Head of caudate nucleus (tissue), 42 donors: Measurements from ENCODE around the gene HSPA13.

Experiments
- DNase-seq, 42 donors: peaks; one replicate each; pipeline versions ENCODE4 v3.0.0 to v3.0.0-alpha.2; 2020 to 2021; ENCODE audit warnings: mixed read lengths in 7 of 42
- intact Hi-C: fragments of 100-400 bp; cut with DNase I; formaldehyde crosslinking; loops from one replicate; pipeline ENCODE4 v1.15.0; 2022

HSPA13 gene, protein sequence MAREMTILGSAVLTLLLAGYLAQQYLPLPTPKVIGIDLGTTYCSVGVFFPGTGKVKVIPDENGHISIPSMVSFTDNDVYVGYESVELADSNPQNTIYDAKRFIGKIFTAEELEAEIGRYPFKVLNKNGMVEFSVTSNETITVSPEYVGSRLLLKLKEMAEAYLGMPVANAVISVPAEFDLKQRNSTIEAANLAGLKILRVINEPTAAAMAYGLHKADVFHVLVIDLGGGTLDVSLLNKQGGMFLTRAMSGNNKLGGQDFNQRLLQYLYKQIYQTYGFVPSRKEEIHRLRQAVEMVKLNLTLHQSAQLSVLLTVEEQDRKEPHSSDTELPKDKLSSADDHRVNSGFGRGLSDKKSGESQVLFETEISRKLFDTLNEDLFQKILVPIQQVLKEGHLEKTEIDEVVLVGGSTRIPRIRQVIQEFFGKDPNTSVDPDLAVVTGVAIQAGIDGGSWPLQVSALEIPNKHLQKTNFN

GRCh38 chr21:14382835-14383595, at the start of gene HSPA13:
Gene HSPA13, minus strand, starts transcription at chr21:14383146. Its CDS starts 27 bp downstream, at chr21:14383119.
- peak; percentile 99 to 100 (median 100) for DNase-seq
- intact Hi-C loops: no loop called here

DNA sequence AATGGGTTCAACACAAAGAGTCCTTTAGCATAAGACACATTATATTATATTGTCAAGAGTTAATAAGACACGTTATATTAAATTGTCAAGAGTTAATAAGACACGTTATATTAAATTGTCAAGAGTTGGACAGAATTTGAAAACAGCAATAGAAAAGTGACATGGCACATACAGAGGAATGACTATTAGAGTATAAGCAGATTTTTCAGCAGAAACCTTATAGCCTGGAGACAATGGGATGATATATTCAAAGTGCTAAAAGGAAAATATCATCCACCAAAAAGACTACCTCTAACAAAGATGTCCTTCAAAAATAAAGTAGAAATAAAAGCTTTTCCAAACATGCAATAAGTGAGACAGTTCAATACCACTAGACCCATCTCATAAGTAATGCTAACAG, 36.0 kb upstream of the HSPA13 start:
- intact Hi-C loops: no loop called here

DNA sequence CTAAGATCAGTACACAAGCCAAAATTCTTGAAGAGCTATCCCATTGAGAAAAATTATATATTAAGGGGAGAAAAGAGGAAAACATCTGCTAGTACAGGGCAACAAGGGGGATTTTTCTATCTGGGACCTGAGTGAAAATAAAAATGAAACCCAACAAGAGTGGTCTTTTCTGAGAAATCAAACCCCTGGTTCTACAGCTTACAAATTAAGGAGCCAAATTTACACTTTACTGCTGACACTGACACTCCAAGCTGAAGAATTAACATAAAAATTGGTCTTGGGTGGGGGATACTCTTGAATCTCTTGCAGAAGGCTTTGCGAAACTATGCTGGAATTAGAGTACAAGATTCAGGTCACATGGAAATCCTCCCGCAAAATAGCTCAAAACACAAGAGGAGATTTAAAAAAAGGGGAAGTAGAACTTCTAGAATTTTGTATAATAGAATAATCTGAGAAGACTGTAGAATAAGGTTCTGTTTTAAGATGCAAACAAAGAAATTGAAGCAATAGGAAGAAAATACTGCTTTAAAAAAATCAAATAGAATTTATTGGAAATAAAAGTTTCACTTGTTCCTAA, 32.1 kb upstream of the HSPA13 start:
- intact Hi-C loops: no loop called here
- DNase-seq: no peak

More for the DNA sequence above, 36.0 kb upstream of the HSPA13 start:
- DNase-seq: no peak

DNA sequence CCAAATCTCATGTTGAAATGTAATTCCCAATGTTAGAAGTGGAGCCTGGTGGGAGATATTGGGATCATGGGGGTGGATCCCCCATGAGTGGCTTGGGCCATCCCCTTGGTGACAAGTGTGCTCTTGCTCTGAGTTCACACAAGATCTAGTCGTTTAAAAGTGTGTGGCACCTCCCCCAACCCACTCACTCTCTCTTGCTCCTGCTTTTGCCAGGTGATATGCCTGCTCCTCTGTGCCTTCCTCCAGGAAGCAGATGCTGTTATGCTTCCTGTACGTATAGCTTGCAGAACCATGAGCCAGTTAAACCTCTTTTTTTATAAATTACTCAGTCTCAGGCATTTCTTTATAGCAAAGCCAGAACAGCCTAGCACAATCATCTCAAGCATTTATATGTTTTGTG, 23.0 kb upstream of the HSPA13 start:
- intact Hi-C loops: no loop called here
- no peak for DNase-seq

DNA sequence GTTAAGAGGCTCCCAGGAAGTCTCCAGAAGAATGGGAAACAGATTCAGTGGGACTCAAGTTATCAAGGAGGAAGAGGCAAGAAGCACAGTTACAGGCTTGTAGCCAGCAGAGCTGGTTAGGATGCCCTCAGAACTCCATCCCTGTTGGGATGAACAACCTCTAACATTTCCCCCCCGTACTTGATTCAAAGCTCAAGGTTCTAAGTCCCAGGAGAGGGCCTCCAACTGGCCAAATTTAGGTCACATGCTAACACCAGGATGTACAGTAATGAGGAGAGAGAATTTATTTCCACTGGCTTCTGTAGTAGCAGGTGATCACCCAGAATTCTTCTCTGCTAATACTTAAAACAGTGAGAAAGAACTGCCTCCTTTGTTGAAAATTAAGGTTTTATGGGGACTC, 22.3 kb upstream of the HSPA13 start:
- intact Hi-C loops: no loop called here
- no peak for DNase-seq

DNA sequence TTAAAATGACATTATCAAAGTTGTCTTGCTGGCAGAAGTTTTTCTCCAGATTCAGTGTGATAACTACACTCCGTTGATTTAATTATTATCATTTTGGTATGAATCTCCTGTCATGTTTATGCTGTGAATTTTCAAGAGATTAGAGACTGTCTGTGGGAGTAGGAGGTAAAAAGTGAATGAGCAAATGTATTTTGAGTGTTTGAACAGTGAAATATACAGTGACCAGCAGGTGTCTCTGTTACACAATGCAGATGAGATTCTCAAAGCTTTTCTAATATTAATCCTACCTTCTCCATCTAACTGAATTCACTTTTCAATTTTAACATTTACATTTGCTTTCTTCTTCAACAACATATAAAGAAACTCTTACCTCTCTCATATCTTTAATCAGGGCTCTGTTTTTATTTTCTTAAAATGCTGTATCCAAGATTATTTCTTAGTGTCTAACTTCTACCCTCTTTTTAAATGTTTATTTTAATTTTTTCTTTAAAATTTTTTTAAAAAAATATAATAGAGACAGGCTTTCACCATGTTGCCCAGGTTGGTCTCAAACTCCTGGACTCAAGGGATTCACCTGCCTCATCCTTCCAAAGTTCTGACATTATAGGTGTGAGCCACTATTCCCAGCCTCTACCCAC, 20.9 kb upstream of the HSPA13 start:
- DNase-seq: no peak
- intact Hi-C loops: no loop called here

DNA sequence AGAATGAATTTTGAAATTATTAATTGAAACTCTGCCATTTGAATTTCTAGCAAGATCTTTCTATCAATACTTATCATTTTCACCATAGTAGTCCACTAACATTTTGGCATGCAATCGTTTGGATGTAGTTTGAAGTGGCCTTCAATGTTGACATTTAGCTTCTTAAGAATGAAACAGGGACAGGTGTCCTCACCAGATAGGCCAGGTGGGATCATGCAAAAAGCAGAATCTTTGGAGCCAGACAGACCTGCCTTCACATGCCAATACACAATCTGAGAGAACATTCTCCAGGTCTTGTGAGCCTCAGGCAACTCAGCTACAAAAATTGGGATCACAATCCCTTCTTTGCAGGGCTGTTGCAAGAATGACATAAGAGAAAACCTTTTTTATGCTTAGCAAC, 18.3 kb upstream of the HSPA13 start:
- intact Hi-C loops: no loop called here

DNA sequence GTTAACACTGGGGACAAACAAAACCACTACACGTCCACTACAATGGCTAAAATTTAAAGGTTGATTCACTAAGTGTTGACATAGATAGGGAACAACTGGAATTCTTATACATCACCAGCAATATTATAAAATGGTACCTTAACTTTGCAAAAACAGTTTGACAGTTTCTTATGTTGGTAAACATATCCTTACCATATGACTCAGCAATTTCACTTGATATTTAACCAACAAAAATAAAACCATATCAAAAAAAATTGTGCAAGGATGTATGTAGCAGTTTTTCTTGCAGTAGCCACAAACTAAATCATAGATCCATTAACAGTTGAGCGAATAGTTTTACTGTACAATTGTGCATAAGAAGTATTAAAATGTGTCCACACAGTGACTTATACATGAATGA, 5.3 kb upstream of the HSPA13 start:
- DNase-seq: no peak
- intact Hi-C loops: no loop called here

More for the DNA sequence above, 18.3 kb upstream of the HSPA13 start:
- no peak for DNase-seq

GRCh38 chr21:14384453-14384852, 1.5 kb upstream of the HSPA13 start:
- DNase-seq: no peak
- intact Hi-C loops: no loop called here

- DNase-seq: peak in 2 of 42 donors; percentile 19 to 45
- intact Hi-C loops: no loop called here
Measured at GRCh38 chr21:14383596-14384180, 742 bp upstream of the HSPA13 start.

DNA sequence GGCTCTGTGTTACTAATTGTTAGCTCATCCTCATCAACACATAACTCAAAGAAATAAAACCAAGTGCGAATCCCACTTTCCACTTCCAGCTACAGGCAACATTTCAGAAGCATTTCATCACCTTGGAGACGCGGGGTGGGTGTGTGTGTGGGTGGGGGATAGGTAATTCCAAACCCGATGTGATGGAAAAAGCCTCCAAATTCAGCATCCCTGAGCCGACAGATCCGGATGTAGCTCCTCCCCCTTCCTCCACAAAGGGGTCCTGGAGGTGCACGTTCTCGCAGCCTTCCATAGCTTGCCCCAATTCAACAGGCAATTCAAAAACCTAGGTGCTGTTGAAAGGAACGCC, 486 bp downstream of the HSPA13 start:
- DNase-seq: peak; percentile 32 to 90 (median 72)
- intact Hi-C loops: no loop called here

GRCh38 chr21:14376854-14377253, 6.1 kb downstream of the HSPA13 start:
- intact Hi-C loops: no loop called here
- no peak for DNase-seq

DNA sequence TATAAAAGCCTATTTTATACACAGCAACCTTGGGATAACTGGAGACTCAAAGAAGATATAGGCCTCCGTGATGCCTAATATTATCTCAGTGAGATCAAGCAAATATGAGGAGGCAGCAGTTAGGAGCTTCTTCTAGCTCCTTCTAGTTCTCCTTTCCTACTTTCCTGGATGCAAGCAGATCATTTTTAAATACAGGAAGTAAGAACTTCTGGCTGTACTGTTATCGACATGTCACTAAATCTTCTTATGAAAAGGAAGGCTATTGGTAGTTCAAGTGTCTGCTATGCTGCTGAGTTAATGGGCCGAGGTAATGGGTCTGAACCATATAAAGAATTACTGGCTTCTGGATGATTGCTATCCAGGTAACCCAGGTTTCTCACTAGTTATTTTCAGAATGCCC, 15.9 kb downstream of the HSPA13 start:
- DNase-seq: no peak
- intact Hi-C loops: no loop called here

GRCh38 chr21:14361958-14362357, 21.0 kb downstream of the HSPA13 start:
- intact Hi-C loops: no loop called here
- DNase-seq: no peak

GRCh38 chr21:14358775-14359174, 24.2 kb downstream of the HSPA13 start:
- DNase-seq: no peak
- intact Hi-C loops: no loop called here

- intact Hi-C loops: no loop called here
Measured at GRCh38 chr21:14356746-14357145, 26.2 kb downstream of the HSPA13 start.

DNA sequence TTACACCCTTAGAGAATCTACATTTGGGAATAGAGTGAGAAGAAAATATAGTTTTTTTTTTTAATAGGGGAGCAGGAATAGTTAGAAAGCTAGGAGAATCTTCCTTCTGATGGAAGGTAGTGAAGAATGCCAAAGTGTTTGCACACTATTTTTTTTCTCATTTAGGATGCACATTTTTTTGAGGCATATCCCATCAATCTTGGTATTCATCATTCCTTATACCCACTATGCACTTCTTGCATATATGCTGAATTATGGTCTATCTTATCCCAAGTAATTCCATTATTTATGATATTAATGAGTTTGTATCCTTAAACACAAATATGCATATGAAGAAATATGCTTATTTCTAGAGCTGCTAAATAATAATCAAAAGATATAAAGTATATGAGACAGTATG, 28.4 kb downstream of the HSPA13 start:
- intact Hi-C loops: no loop called here
- no peak for DNase-seq

More at GRCh38 chr21:14356746-14357145, 26.2 kb downstream of the HSPA13 start:
- peak in 1 of 42 donors; percentile 20 for DNase-seq

DNA sequence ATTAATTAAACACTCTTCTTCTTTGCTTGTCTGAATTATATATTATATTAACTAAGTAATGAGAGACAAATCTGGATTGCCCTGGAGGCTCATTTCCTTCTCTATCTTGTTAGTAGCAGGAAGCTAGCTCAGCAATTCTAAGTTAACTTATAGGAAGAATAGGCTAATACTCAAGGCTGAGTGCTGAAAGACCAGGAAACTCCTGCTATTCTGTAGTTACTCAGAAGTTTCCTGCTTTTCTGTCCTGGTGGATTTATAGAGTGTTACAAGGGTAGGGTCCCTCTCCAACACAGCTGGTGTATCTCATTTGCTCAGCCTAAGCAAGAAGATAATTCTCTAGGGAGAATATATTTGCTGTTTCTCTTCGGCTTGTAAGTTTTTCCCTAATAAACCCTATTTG, 29.2 kb downstream of the HSPA13 start:
- intact Hi-C loops: no loop called here

GRCh38 chr21:14353231-14353630, 29.7 kb downstream of the HSPA13 start:
- DNase-seq: no peak
- intact Hi-C loops: no loop called here

More for the DNA sequence above, 29.2 kb downstream of the HSPA13 start:
- no peak for DNase-seq
